Bronchial epithelial cell (primary cell): ENCODE measurements around the gene MRPS12. TPM values are rescaled to one million over a fixed set of nuclear protein-coding genes. Genes with fewer than 3 reads are reported as not detected.
"Not testable (repeated sequence)": the region's sequence is repeated elsewhere in the genome, so short reads cannot be mapped to it uniquely, and the experiment has no call there.

Experiments
- DNase-seq: peaks from one replicate; pipeline ENCODE4 v3.0.0-alpha.2; 2010; ENCODE audit warnings: low read depth
- FAIRE-seq: peaks from 2 replicates; lab custom pipeline; 2011; peaks lifted over from hg19 to GRCh38; lab: Jason Lieb, UNC
- H3K27me3 ChIP-seq: 2 replicates; pipeline ENCODE4 v1.5.1; 2011; ENCODE audit warnings: low read length; ENCODE audit not compliant: control insufficient read depth, insufficient read depth
- H3K36me3 ChIP-seq: 2 replicates; pipeline ENCODE4 v1.5.1; 2011; ENCODE audit warnings: low read length; ENCODE audit not compliant: control insufficient read depth, insufficient read depth
- H3K4me3 ChIP-seq: 2 replicates; pipeline ENCODE4 v1.5.1; 2011; ENCODE audit warnings: mild to moderate bottlenecking, low read depth, low read length, control low read depth
- total RNA-seq: library from RNA; depleted of rRNA; stranded (reverse); fragments of >200 nt; gene quantifications from 2 replicates; pipeline ENCODE4 v1.2.1, GENCODE V29; 2014
- TF ChIP-seq, protein P1 (sequence below): IDR thresholded peaks from 2 replicates; pipeline ENCODE4 v1.5.1; 2011; ENCODE audit warnings: mild to moderate bottlenecking, moderate library complexity, low read length, control low read depth, inconsistent platforms; ENCODE audit not compliant: insufficient read depth, severe bottlenecking

Gene MRPS12
- total RNA-seq, 1 donor from 2014 or later: 62.4 TPM

DNA sequence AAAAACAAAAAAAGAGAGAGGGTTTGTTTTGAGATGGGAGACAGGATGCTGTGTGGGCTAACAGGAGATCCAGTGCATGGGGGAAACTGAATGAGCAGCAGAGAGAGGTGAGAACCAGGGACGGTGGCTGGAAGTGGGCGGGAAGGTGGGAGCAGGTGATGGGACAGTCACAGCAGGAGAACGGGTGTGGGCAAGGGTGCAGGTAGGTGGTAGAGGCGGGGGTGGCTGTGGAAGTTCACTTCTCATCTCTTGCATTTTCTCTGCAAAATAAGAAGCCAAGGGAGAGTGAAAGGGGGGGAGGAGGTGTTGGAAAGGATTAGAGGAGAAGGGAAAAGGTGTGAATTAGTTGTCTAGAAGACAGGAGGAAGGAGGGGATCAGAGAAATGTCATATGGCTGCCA is 22.9 kb downstream of the MRPS12 start:
- DNase-seq (no peak), FAIRE-seq (no peak)
- TF ChIP-seq, protein P1, sequence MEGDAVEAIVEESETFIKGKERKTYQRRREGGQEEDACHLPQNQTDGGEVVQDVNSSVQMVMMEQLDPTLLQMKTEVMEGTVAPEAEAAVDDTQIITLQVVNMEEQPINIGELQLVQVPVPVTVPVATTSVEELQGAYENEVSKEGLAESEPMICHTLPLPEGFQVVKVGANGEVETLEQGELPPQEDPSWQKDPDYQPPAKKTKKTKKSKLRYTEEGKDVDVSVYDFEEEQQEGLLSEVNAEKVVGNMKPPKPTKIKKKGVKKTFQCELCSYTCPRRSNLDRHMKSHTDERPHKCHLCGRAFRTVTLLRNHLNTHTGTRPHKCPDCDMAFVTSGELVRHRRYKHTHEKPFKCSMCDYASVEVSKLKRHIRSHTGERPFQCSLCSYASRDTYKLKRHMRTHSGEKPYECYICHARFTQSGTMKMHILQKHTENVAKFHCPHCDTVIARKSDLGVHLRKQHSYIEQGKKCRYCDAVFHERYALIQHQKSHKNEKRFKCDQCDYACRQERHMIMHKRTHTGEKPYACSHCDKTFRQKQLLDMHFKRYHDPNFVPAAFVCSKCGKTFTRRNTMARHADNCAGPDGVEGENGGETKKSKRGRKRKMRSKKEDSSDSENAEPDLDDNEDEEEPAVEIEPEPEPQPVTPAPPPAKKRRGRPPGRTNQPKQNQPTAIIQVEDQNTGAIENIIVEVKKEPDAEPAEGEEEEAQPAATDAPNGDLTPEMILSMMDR: no peak
- Histone ChIP-seq H3K36me3 (no peaks in the 10 kb centered on the region), H3K27me3 (no peaks in the 10 kb centered on the region), H3K4me3 (no peak overlapping the region)

DNA sequence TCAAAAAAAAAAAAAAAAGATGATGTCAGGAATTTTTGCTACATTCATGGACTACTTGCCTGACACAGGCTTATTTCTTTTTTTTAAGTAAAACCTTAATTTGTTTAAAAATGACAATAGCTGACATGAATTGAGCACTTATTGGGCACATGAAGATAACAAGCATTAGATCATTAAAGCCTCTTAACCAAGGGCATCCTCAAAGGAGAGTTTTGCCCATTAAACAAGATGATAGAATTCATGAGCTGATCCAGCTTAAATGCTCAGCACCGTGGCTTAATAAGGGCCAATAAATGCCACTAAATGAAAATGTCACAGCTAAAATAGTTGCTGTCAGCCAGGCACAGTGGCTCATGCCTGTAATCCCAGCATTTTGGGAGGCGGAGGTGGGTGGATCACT is 25.5 kb downstream of the MRPS12 start:
- TF ChIP-seq, protein P1: no peak
- DNase-seq (no peak), FAIRE-seq (no peak)
- Histone ChIP-seq H3K36me3 (no peaks in the 10 kb centered on the region), H3K27me3 (no peaks in the 10 kb centered on the region), H3K4me3 (no peak overlapping the region)

DNA sequence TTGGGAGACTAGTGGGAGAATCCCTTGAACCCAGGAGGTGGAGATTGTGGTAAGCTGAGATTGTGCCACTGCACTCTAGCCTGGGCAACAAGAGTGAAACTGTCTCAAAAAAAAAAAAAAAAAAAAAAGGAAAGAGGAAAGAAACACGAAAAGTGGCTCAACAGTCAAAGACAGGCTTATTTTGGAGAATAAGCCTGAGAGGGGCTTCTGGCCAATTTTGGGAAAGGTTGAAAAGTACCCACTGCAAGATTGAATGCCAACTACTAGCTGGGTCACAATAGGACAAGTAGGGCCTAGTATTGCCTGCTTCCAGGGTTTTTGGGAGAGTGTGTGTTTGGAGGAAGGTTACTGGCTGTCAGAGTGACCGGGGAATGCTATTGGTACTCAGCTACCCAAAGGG is 27.6 kb downstream of the MRPS12 start:
- H3K36me3 ChIP-seq: no peaks in the 10 kb centered on the region
- TF ChIP-seq, protein P1: no peak
- no peaks in the 10 kb centered on the region for H3K27me3 ChIP-seq
- no peak for FAIRE-seq
- DNase-seq: no peak
- no peak overlapping the region for H3K4me3 ChIP-seq

DNA sequence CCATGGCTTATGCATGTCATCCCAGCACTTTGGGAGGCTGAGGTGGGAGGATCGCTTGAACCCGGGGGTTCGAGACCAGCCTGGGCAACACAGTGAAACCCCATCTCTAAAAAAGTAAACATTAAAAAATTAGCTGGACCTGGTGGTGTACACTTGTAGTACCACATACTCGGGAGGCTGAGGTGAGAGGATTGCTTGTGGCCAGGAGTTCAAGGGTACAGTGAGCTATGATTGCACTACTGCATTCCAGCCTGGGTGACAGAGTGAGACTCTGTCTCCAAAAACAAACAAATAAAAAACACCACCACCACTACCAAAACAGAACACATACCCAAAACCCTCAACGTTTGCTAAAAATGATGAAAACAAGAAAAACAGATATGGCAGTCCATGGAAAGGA is 28.9 kb downstream of the MRPS12 start:
- Histone ChIP-seq H3K4me3 (no peak overlapping the region), H3K27me3 (no peaks in the 10 kb centered on the region), H3K36me3 (no peaks in the 10 kb centered on the region)
- FAIRE-seq (no peak), DNase-seq (no peak)
- TF ChIP-seq, protein P1: no peak

DNA sequence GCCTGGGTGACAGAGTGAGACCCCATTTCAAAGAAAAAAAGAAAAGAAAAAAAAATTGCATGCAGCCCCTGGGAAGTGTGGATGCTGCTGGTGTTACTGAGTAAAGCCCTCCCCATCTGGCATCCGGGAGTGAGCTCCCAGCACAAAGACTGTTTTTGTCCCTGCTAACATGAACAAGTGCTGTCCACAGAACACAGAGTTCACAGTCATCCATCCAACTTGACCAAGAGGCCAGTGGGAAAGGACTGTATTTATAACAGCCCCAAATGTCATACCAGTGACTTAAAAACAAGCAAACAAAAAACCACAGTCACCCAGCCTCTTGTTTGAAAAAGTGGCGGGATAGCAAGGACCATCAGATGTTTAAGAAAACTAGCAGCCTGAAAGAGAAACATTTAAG is 34.0 kb downstream of the MRPS12 start:
- Histone ChIP-seq H3K36me3 (no peaks in the 10 kb centered on the region), H3K27me3 (no peaks in the 10 kb centered on the region), H3K4me3 (no peak overlapping the region)
- no peak for DNase-seq
- TF ChIP-seq, protein P1: no peak
- FAIRE-seq: no peak

DNA sequence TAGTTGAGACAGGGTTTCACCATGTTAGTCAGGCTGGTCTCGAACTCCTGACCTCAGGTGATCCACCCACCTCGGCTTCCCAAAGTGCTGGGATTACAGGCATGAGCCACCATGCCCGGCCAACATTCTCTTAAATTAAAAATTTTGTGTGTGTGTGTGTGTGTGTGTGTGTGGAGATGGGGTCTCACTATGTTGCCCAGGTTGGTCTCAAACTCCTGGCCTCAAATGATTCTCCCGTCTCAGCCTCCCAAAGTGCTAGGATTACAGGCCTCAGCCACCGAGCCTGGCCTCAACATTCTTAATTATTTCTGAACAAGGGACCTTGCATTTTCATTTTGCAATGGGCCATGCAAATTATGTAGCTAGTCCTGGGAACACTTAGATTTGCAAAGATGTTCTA is 35.4 kb downstream of the MRPS12 start:
- H3K4me3 ChIP-seq, H3K36me3 ChIP-seq, DNase-seq, H3K27me3 ChIP-seq, FAIRE-seq: not testable (repeated sequence)
